ENCODE results near the gene CELSR3. TPM values are rescaled to one million over a fixed set of nuclear protein-coding genes. Genes with fewer than 3 reads are reported as not detected.
A peak's percentile ranks its signal among the peaks of the same experiment; 100 is the strongest.

Gene CELSR3
- total and polyA plus RNA-seq, 2 experiments from 2014 or later, result 3.1 to 5.9 TPM

DNA sequence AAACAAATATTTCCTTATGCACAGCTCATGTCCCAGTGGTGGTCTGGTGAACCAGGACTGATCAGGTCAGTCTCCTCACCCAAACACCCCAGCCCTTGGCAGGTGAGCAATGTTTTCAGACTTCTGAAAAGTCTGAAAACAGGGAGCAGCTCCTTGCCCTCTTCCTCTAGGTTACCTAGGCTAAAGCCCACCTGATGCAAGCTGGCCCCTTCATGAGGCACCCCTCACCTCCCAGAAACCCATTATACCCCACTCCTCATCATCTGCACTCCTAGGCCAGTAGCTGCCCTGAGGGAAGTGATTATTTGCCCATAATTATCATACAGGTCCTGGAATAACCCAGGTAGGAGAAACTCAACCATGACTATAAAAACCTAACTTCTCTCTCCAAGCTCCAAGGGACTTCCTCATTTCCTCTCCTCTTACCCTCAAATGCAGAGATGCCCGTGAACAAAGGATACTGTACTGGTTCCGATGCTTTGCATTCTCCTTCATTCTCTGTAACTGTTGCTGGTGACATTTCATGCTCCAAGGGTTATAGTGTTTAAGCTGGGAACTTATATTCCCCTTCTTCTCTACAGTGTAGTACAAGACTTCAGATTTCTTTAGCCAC is 28.3 kb upstream of the CELSR3 start:
- Histone ChIP-seq H3K4me1 (ENCODE audit: low read depth) (no peaks in the 10 kb centered on the region), H3K36me3 (peaks cover 70% of the 10 kb centered on the region), H3K27me3 (no peaks in the 10 kb centered on the region), H3K4me3 (no peak overlapping the region), H3K9me3 (ENCODE audit: low read depth) (no peaks in the 10 kb centered on the region), H3K27ac (no peak overlapping the region)
- TF ChIP-seq, protein P1, sequence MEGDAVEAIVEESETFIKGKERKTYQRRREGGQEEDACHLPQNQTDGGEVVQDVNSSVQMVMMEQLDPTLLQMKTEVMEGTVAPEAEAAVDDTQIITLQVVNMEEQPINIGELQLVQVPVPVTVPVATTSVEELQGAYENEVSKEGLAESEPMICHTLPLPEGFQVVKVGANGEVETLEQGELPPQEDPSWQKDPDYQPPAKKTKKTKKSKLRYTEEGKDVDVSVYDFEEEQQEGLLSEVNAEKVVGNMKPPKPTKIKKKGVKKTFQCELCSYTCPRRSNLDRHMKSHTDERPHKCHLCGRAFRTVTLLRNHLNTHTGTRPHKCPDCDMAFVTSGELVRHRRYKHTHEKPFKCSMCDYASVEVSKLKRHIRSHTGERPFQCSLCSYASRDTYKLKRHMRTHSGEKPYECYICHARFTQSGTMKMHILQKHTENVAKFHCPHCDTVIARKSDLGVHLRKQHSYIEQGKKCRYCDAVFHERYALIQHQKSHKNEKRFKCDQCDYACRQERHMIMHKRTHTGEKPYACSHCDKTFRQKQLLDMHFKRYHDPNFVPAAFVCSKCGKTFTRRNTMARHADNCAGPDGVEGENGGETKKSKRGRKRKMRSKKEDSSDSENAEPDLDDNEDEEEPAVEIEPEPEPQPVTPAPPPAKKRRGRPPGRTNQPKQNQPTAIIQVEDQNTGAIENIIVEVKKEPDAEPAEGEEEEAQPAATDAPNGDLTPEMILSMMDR (IDR thresholded peaks at IDR 0.05; ENCODE audit: low read depth, low read length), result no peak
- no peak for DNase-seq (ENCODE audit: low read depth in 1 of 2, low spot score in 1 of 2)

DNA sequence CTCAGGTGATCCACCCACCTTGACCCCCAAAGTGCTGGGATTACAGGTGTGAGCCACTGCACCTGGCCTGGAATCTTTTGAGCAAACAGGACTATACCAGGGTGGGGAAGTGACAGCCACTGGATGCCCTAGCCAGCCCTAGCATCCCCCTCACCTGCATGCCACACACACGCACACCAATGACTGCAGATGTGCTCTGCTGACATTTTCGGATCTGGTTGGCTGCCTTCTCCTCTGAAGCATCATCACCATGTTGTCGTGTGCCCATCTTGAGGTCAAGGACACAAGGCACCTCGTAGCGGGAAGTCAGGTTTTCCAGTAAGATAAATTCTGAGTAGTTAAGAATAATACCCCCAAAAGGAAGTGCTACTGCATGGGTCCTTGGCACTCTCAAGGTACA is 26.7 kb upstream of the CELSR3 start:
- Histone ChIP-seq H3K4me1 (ENCODE audit: low read depth) (peaks cover 6% of the 10 kb centered on the region), H3K27me3 (no peaks in the 10 kb centered on the region), H3K27ac (no peak overlapping the region), H3K4me3 (no peak overlapping the region), H3K9me3 (ENCODE audit: low read depth) (no peaks in the 10 kb centered on the region), H3K36me3 (peaks cover 59% of the 10 kb centered on the region)
- TF ChIP-seq, protein P1 (IDR thresholded peaks at IDR 0.05; ENCODE audit: low read depth, low read length), result no peak
- no peak for DNase-seq (ENCODE audit: low read depth in 1 of 2, low spot score in 1 of 2)

DNA sequence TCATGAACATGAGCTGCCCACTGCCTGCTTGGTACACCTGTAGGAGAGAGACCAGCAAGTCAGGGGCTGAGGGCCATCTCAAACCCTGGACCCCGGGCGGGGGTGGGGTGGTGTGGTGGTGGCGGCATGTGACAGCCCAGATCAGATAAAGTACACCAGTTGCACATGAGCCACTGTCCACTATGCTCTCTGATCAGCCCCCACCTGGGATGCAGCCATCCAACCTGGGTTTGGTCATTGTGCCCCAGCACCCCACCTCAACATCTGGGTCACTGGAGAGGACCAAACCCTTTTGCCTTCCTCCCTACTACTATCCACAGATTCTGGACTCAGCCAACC is 26.0 kb upstream of the CELSR3 start:
- H3K27ac ChIP-seq, result no peak overlapping the region
- no peaks in the 10 kb centered on the region for H3K9me3 ChIP-seq (ENCODE audit: low read depth)
- H3K4me1 ChIP-seq (ENCODE audit: low read depth), result peaks cover 11% of the 10 kb centered on the region
- TF ChIP-seq, protein P1 (IDR thresholded peaks at IDR 0.05; ENCODE audit: low read depth, low read length), result no peak
- peaks cover 52% of the 10 kb centered on the region for H3K36me3 ChIP-seq
- H3K4me3 ChIP-seq, result no peak overlapping the region
- DNase-seq (ENCODE audit: low read depth in 1 of 2, low spot score in 1 of 2), result no peak
- no peaks in the 10 kb centered on the region for H3K27me3 ChIP-seq

DNA sequence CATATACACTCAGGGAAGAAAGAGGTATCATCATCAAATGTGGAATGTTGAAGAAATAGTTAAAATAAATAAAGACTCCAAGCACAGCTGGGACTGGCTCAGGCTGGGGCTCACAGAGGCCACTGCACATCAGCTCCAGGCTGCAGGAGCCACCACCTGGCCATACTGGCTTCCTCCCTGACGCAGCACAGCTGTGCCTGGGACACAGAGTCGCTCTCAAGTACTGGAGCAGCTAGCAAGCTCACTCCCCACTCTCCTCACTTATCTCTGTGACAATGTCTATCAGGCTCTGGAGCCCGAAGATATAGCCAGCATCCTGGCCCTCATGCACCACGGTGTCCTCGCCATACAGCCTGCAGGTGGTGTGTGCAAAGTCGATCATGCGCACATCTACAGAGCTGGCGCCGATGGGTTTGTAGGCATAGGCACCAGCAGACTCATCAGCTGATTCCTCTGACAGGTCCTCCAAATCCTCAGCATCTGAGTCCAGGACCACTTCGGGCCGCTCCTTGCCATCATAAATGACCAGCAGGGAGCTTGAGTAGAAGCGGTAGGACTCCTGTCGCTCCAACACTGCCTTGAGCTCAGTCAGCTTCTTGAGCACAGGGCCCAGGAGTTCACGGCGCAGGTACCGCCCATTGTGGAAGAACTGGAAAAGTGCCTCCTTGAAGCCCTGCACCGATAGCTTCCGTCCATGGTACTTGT is 25.5 kb upstream of the CELSR3 start:
- H3K36me3 ChIP-seq, result peaks cover 47% of the 10 kb centered on the region
- H3K27ac ChIP-seq, result no peak overlapping the region
- DNase-seq (ENCODE audit: low read depth in 1 of 2, low spot score in 1 of 2), result no peak
- peaks cover 16% of the 10 kb centered on the region for H3K4me1 ChIP-seq (ENCODE audit: low read depth)
- H3K4me3 ChIP-seq, result no peak overlapping the region
- H3K9me3 ChIP-seq (ENCODE audit: low read depth), result no peaks in the 10 kb centered on the region
- H3K27me3 ChIP-seq, result no peaks in the 10 kb centered on the region
- TF ChIP-seq, protein P1 (IDR thresholded peaks at IDR 0.05; ENCODE audit: low read depth, low read length), result no peak

DNA sequence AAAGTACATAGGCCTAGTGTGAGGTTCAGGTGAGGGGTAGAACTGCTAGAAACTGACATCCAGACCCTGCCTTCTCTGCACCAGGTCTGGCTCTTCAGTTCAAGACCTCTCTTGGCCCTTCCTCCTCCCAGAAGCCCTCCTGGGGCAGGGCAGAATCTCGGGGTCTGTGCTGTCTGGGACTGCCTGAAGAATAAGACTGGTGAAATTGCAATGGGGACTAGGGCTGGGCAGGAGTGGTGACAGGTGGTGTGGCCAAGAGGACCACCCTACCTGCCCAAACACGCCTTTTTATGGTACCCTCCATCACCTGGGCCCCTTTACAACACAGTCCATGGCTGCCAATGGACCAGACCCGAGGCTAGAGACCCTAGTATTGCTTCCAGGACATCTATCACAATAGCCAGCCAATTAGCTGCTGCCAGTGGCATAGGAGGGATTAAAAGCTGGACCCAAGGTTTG is 24.6 kb upstream of the CELSR3 start:
- TF ChIP-seq, protein P1 (IDR thresholded peaks at IDR 0.05; ENCODE audit: low read depth, low read length), result no peak
- Histone ChIP-seq H3K4me1 (ENCODE audit: low read depth) (peaks cover 20% of the 10 kb centered on the region), H3K27ac (peak overlapping the region; percentile 30), H3K4me3 (no peak overlapping the region), H3K27me3 (no peaks in the 10 kb centered on the region), H3K9me3 (ENCODE audit: low read depth) (no peaks in the 10 kb centered on the region), H3K36me3 (peaks cover 39% of the 10 kb centered on the region)
- no peak for DNase-seq (ENCODE audit: low read depth in 1 of 2, low spot score in 1 of 2)
